Right lobe of liver (tissue), 4 donors: ENCODE results near the gene DIDO1.

Experiments
- CTCF ChIP-seq, 4 donors: fragments of 200-600 bp in 3 of 4; fragments of 450-650 bp in 1 of 4; IDR thresholded peaks; one replicate each; pipeline versions ENCODE4 v1.5.1 to v1.8.0; 2016 to 2022; ENCODE audit warnings: antibody characterized with exemption in 4 of 4, mild to moderate bottlenecking in 2 of 4
- POLR2A ChIP-seq: fragments of 450-650 bp; IDR thresholded peaks from one replicate; pipeline ENCODE4 v1.6.1; 2017; ENCODE audit warnings: antibody characterized with exemption, mild to moderate bottlenecking
- donor health status: DM: no; HTN: no; CAD: no.
- donor health status: DM: no; HTN: no; CAD: no.
- donor health status: DM: no; HTN: yes; CAD: no.

- TF ChIP-seq CTCF (IDR thresholded peaks at IDR 0.05): no peak
- no peak for TF ChIP-seq POLR2A
Observed at GRCh38 chr20:62876902-62877816, 49.1 kb downstream of the DIDO1 start.
